GM04503 (cell line): Measurements from ENCODE around the gene NTRK3.
A peak's percentile ranks its signal among the peaks of the same experiment; 100 is the strongest.

Experiments
- DNase-seq: peaks from one replicate; pipeline ENCODE4 v3.0.0-alpha.2; 2012; ENCODE audit warnings: low read depth

NTRK3 gene

GRCh38 chr15:87826119-87826747 lies 430.3 kb downstream of the NTRK3 start:
- no peak for DNase-seq

GRCh38 chr15:87818756-87819155 lies 437.8 kb downstream of the NTRK3 start:
- DNase-seq, result no peak

DNA sequence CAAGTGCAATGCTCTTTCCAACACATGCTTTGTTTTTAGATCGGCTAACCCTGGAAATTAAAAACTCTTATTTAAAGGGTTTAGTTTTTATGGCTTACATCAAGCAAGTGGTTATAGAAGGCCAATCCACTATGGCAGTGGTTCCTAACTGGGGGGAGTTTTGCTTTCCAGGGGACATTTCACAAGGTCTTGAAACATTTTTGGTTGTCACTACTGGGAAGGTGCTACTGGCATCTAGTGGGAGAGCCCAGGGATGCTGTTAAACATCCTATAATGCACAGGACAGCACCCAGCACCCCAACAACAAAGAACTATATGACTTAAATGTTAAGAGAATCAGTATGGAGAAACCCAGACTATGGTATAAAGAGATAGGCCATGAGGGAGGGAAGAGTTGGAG lies 439.0 kb downstream of the NTRK3 start:
- no peak for DNase-seq

DNA sequence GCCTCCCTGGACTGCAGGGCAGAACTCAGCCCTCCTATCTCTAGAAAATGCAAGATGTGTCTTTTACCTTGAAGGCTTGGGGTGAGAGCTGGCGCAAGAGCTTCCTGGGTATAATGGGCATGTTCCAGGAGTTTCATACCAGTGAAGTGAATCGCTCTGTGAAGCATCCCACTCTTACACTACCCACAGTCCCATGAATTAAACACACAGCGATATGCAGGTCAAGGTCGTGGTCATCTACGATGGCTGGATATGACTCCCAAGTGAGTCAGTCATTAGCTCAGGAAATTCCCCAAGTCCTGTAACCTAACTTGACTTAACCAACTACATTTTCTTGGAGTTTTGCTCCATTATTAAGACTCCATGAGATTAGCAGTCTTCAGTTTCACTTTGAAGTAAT lies 439.7 kb downstream of the NTRK3 start:
- DNase-seq, result peak; percentile 87

DNA sequence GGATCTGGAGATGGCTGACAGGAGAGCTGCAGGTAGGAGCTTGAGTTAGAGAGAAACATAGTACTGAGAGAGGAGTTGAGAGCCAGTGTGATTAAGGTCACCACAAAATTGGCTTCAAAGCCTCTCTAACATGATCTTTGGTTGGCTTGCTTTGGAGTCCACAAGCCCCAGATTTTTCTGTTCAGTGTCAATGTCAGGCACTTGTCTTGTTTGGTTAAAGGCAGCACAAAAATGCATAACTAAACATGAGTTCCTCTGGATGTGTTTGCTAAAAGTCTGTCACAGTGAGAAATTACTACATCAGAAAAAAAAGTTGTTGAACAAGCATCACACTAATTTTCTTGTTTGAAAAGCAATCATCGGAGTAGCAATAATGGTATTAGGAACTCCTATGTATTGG lies 440.5 kb downstream of the NTRK3 start:
- peak; percentile 11 for DNase-seq
